ENCODE data around the gene ARHGAP5.

Gene ARHGAP5

GRCh38 chr14:32185097-32185496, 108.0 kb downstream of the ARHGAP5 start:
- DNase-seq = no peak

DNA sequence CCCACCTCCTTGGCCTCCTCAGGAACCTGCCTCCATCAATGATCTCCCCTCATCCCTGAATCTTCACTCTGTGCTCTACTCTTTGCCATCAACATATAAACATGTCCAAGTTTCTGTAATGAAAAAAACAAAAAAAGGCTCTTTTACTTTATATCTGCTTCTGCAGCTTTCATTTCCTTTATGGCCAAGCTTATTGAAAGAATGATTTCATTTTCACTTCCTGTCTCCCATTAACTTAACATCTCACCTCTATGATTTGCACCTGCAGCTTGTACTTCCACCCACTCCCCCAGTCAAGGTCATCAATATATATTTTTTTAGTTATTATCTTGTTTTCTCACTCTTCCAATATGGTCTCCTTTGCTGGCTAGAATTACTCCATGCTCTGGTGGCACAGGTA, 109.1 kb downstream of the ARHGAP5 start:
- DNase-seq = no peak

GRCh38 chr14:32189811-32190210, 112.7 kb downstream of the ARHGAP5 start:
- no peak for DNase-seq

GRCh38 chr14:32190673-32191072, 113.6 kb downstream of the ARHGAP5 start:
- no peak for DNase-seq

DNA sequence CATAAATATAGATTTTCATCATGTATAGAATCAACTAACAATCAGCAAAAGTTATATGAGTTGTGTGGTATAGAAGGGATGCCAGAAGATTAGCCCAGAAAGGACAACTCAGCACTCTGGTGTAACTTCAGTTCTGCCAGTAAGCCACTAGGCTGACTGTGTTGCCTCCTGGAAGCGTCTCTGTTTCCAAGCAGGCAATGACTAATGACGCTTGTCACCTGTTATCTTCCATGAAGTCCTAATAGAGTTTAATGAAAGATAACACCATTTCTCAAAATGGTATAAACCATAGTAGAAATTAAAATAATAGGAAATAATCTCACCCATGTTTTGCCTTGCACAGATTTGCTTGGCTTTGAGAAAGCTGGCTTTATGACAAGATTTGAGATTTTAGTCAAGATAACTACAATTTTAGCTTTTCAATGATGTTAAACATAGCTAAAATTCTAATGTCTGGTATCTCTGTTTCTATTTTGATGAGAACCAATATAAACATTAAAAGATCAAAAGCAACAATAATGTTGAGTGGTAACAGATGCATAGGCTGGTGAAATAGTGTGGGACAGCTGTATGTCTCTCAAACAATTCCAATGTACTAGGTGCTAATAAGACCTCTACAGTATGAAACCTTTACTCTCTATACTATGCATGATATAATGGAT, 115.7 kb downstream of the ARHGAP5 start:
- no peak for DNase-seq

GRCh38 chr14:32193532-32193931, 116.4 kb downstream of the ARHGAP5 start:
- DNase-seq = no peak

GRCh38 chr14:32195636-32196035, 118.5 kb downstream of the ARHGAP5 start:
- no peak for DNase-seq

- no peak for DNase-seq
Observed at GRCh38 chr14:32197919-32198318, 120.8 kb downstream of the ARHGAP5 start.

GRCh38 chr14:32200368-32201192, 123.5 kb downstream of the ARHGAP5 start:
- DNase-seq = no peak

DNA sequence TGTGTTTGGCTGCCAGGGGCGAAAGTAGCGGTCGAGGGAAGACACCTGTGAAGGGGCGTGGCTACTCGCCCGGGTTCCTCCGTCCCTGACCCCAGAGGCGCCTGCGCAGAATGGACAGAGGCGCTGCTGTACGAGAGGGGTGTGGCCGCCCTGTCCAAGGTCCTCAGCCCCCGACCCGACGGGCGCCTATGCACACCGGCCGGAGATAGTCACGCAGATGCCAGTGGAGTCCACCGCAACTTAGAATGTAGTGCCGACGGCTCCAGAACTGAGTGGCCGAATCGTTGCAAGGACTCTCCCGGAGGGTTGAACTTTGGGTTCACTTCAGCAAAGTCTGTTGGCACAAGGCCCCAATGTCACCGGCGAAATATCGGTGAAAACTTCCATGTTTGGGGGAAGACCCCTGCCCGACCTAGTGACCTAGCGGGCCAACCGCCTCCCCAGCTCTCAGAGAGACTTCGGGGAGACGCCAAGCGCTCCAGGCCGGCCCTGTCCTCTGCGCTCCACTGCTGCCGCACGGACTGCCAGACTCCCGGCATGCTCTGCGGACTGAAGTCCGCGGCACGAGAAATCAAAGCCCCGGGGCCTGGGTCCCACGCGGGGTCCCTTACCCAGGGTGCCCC, 124.2 kb downstream of the ARHGAP5 start:
- DNase-seq = peak; percentile 83

GRCh38 chr14:32201816-32202490, 124.8 kb downstream of the ARHGAP5 start, which contains the start of gene RNU6-7:
TSS of gene RNU6-7 (plus strand) at chr14:32202045.
- DNase-seq = peak; percentile 27

- no peak for DNase-seq
Observed at GRCh38 chr14:32202491-32202997, 125.4 kb downstream of the ARHGAP5 start.

DNA sequence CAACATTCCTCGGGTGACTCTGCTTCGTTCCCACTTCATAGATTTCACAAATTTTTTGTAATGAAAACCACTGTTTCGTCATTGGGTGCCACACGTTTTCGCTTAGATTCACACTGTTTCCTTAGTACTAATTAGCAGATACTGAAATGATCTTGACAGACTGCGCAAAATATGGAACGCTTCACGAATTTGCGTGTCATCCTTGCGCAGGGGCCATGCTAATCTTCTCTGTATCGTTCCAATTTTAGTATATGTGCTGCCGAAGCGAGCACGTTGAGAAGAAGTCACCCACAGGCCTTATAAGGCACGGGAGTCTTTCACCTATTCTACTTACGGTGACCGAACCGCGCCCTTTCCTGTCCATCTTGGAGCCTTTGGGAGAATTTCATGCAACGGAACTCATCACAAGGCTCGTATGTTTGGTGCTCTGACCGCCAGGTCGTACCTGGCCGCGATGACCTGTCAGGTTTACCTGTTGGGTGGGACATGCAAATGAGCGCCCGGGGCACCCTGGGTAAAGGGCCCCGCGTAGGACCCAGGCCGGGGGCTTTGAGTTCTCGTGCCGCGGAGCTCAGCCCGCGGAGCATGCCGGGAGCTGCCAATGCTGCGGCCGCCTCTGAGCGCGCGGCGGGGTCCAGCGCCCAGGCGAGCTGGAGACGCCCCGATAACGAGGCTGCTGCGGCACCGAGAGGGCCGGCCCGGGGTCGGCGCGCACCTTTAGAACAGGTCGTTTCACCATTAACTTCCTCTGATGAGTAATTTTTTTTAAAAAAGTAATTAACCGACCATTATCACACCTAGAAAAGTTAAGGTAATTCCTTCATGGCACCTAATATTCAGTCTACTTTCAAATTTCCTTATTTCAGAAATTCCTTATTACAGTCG, 126.1 kb downstream of the ARHGAP5 start, which contains the start of gene RNU6-8:
Gene RNU6-8, minus strand, starts transcription at position 272 of the 885 bp plus-strand sequence.
- DNase-seq = peak; percentile 87

DNA sequence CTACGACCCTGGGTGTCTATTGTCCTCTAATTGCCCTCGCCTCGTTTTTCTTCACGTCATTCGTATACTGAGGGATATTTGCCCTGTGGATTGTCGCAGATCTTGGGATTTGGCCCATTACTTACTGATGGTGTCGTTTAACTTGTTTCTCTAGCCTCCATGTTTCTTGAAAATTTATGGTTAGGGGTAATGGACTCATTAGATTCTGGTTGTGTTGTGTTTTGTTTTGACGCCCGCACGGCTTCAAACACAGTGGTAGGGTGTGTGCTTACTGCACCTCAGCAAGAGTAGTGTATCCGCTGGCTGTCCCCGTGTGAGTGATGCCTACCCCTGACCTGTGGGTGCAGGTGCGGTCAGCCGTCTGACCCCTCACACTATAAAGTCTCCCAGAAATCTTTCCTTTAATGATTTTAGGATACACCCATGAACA, 126.8 kb downstream of the ARHGAP5 start:
- DNase-seq = peak; percentile 37

- DNase-seq = no peak
Observed at GRCh38 chr14:32205554-32205953, 128.4 kb downstream of the ARHGAP5 start.

DNA sequence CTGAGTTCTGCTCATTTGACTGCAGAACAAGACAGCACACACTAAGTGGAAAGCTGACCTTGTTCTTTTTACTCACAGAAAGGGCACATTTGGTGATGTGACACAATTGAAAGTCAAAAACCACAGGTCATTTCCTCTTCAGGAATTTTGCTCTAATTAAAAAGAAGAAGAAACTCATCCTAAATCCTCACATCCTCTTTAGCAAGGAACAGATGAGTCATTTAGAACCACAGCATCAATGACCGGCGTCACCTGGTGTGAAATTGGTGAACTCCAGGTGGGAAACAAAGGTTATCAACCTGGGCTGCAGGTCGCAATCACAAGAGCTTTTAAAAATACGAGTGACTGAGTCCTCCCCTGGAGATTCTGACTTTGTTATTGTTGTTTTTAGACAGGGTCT, 128.9 kb downstream of the ARHGAP5 start:
- no peak for DNase-seq

DNA sequence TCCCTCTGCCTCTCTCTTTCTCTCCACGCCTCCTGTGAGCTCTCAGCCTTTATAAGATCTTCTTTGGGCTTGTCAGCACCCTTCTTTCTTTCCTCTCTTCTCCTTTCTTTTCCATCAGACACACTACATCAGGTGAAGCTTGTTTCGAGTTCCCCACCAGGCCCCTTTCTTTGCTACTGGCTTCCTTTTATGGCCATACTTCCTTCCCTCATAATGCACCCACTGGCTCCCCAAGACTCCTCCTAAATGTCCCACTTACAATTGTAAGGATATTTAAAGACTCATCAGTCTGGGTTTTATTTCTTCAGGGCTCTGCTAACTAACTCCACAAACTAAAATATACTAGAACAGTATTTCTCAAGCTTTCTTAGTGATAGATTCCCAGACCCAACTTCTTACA, 129.4 kb downstream of the ARHGAP5 start:
- no peak for DNase-seq

GRCh38 chr14:32208490-32208889, 131.4 kb downstream of the ARHGAP5 start:
- DNase-seq = no peak

Data from CD4-positive, alpha-beta T cell treated with Interleukin-17A for 4 hours (primary cell).